HG02852 (cell line): Measurements from ENCODE around the gene SLC30A3.
"Not testable (repeated sequence)": the region's sequence is repeated elsewhere in the genome, so short reads cannot be mapped to it uniquely, and the experiment has no call there.

Experiments
- ATAC-seq: cut with Tn5 transposase; IDR thresholded peaks from one replicate; pipeline ENCODE4 v1.9.1; 2021; ENCODE audit warnings: mild to moderate bottlenecking, moderate library complexity; ENCODE audit not compliant: unreplicated experiment

The SLC30A3 gene, protein sequence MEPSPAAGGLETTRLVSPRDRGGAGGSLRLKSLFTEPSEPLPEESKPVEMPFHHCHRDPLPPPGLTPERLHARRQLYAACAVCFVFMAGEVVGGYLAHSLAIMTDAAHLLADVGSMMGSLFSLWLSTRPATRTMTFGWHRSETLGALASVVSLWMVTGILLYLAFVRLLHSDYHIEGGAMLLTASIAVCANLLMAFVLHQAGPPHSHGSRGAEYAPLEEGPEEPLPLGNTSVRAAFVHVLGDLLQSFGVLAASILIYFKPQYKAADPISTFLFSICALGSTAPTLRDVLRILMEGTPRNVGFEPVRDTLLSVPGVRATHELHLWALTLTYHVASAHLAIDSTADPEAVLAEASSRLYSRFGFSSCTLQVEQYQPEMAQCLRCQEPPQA

DNA sequence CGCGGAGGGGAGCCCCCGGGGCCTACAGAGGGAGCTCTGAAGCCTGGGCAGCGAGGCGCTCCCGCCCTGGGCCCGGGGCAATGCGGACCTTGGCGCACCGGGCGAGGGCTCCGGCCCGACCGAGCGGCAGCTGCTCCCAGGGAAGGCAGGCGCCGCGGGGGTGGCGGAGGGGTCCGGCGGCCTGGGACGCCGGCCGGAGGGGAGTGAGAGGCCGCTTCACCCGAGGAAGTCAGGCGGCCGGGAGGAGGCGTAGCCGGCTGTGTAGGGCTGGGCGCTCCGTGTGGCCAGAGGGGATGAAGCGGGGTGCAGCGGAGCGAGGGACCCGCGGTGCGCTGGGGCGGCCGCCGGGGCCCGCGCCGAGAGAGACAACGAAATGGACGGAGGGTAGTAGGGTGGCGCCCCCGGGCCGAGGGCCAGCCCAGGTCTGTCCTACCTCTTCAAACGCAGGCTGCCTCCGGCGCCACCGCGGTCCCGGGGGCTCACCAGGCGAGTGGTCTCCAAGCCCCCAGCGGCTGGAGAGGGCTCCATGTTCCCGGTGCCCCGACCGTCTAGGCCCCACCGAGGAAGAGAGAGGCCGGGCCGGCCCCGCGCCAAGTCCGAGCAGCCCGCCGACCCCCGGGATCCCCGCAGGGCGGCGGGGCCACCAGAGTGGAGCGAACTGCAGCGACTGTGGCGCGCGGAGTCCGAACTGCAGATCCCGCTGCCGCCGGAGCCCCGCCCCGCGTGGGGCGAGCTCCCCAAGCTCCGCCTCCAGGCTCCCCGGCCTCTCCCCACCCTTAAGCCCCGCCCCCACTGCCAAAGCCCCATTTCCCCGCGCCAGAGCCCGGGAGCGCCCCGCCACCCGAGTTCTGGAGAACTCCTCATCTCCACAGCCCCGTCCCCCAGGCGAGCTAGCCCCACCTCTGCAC is at the start of gene SLC30A3:
Gene SLC30A3 (minus strand): TSS at position 669 of the 908 bp plus-strand sequence. CDS start 141 bp downstream, at position 528.
- ATAC-seq: no peak

DNA sequence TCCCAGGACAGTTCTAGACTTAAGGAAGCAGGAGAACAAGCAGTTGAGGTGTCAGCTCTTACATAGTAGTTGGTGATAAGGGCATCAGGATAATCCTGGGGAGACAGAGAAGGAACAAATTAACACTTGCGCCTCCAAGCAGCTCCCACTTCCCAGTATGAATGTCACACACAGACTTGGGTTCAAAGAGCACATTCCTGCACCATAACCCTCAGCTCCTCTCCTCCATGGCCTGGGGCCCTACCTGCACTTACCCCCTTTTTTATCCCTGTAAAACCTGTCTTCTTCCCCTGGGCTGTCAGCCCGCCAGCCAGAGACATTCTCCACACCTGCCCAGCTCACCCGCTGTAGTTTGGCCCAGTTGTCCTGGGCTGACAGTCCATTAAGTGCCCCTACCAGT is 49.3 kb upstream of the SLC30A3 start:
- ATAC-seq: no peak

DNA sequence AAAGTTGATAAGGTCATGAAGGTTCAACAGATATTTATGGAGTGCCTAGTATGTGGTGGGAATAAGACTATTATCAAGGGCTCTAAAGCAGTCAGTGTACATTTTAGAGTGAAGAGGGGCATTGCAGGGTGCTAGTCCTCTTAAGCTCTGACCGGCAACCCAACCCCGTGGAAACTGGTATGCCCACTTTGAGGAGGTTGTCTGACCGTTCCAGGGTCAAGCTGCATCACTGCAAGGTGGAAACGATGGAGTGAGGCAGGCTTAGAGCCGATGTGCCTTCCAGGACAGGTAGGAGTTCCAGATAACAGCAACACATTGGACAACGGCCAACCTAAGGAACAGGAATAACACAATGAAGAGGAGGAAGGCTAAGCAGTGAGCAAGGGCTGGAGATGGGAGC is 46.8 kb upstream of the SLC30A3 start:
- ATAC-seq: no peak

DNA sequence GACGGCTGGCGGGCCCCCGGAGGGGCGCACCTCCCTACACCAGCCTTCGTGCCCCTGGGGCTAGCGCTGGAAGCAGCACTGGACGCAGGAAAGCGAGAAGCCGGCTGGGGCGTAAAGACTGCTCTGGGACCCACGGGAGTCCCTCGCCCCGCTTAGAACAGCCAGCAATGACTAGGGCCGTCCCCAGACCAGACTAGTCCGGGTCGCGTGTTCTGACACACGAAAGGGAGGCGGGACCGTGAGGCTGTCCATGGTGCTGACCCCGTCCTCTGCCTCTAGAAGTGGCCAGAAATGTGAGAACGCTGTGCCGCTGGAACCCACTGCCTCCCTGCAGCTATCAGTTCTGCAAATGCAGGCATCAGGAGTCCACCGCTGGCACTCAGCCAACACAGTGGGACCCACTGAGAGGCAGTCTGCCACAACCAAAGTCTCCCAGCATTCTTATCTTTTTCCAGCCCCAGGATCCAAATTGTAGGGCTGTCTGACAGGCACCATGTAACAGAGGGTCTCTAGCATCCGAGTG is 45.6 kb upstream of the SLC30A3 start, which contains the start of gene UCN:
Gene UCN (minus strand): TSS at position 87 of the 523 bp plus-strand sequence. CDS start 550 bp downstream, outside the sequence.
- no peak for ATAC-seq

DNA sequence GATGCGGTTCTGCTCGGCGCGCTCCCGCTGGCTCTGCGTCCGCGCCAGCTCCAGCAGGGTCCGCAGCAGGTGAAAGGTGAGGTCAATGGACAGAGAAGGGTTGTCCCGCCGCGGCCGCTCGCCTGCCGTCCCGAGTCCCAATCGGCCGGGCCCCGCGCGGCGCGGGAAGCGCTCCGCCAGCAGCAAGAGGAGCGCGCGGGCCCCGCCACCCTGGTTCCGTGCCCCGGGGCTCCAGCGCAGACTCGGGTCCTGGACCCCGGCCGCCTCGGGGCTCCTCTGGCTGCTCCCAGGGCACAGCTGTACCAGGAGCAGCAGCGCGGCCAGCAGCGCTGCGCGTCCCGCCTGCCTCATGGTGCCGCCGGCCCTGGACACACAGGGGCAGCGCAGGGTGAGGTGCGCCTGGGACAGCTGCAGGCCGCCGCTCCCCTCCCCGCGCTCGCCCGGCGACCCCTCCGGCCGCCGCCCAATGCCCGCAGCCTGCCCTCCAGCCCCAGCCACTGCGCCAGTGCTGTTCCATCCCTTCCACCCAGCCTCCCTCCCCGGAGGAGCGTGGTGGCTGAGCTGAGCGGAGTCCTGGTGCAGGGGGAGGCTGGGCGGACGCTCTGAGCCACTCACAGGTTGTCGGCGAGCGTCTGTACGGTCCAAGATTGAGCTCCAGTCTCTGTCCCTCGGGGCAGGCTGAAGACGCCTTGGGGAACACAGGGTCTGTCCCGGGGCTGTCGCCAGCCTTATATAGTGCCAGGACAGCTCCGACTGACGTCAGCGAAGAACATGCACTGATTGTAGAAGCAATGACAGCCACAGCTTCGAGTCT is 44.9 kb upstream of the SLC30A3 start:
- no peak for ATAC-seq

GRCh38 chr2:27307287-27307544 is 44.4 kb upstream of the SLC30A3 start:
- no peak for ATAC-seq

DNA sequence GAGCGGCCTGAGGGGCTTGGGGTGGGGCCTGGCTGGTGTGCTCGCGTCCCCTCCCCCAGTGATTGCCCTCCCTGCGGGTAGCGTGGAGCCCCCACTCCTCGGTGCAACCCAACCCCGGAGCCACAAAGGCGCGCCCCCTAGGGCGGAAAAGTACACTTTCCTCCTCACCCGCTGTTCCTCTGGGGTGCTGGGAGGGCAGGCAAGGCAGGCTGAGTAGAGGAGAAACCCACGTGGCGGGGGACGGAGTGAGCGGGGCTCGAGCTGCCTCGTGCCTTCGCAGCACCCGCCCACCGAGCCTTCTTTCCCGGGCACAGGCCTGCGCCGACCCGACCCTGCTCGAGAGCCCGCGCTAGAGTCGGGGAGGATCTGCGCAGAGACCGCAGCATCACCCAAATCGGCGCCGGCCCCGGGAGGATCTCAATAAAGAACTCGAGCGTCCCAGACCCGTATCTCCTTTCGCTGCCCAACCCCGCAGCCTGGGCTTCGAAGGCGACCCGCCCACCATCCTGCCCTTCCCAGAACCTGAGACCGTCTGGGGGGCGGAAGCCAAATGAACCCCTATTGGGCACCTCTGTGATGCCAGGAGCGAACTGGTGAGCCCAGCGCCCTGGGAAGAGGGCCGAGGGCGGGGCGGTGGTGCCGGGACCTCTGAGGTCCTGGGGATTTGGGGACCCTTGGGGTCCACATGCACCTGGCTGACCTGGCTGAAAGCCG is 43.9 kb upstream of the SLC30A3 start:
- no peak for ATAC-seq

DNA sequence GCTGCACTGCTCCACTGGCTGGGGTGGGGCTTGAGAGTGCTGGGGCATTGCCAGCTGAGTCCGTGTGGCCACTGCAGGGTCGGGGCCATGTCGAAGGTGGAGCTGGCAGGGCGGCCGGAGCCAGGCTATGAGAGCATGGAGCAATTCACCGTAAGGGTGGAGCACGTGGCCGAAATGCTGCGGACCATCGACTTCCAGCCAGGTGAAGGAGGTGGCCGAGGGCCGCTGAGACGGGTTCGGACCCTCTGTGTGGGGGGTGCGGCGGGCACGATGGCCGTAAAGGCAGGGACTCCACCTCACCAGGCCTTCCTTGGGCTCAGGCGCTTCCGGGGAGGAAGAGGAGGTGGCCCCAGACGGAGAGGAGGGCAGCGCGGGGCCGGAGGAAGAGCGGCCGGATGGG is 43.3 kb upstream of the SLC30A3 start:
- no peak for ATAC-seq

DNA sequence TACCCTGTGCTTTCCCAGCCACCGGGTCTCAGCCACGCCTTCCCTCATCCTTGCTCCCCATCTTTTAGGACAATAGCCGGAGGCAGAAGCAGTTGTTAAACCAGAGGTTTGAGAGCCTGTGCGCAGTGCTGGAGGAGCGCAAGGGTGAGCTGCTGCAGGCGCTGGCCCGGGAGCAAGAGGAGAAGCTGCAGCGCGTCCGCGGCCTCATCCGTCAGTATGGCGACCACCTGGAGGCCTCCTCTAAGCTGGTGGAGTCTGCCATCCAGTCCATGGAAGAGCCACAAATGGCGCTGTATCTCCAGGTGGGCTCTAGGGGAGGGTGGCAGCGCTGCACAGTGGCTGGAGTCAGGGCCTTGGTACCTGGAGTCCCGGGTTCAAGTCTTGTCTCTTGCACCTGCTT is 42.7 kb upstream of the SLC30A3 start:
- no peak for ATAC-seq

- no peak for ATAC-seq
Observed at GRCh38 chr2:27304488-27305240, 41.8 kb upstream of the SLC30A3 start.

DNA sequence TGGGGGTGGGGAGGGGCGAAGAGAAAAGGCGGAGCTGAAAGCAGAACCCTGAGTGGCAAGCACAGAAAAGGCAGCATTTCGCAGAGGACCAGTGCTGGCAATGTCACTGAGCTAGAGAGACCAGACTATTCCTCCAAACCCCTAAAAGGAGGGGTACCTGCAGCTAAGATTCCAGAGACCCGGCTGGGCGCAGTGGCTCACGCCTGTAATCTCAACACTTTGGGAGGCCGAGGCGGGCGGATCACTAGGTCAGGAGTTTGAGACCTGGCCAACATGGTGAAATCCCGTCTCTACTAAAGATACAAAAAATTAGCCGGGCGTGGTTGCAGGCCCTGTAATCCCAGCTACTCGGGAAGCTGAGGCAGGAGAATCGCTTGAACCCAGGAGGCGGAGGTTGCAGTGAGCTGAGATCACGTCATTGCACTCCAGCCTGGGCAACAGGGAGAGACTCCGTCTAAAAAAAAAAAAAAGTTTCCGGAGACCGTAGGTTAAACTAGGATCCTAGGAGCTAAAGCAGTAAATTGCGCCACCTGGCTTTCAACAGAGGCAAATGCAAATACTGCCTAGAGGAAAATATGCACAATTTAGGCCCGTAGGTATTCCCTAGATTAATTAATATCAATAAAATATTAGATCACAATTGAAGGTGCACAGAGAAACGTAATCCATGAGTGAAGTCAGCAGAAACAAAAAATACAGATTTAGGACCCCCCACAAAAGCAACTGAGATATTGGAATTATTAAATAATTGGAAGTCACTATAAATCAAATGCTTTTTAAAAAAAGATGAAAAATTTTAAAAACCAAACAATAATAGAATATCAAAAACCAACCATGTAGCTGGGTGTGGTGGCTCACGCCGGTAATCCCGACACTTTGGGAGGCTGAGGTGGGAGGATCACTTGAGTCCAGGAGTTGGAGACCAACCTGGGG is 40.5 kb upstream of the SLC30A3 start:
- no peak for ATAC-seq

DNA sequence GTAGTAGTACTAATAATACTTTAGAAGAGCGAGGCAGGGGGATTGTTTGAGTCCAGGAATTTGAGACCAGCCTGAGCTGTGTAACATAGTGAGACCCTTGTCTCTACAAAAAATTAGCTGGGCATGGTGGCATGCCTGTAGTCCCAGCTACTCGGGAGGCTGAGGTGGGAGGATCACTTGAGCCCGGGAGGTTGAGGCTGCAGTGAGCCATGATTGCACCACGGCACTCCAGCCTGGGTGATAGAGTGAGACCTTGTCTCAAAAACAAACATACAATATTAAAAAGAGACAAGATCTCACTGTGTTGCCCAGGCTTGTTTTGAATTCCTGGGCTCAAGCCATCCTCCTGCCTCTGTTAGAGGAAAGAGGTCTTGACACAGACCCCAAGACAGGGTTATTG is 37.8 kb upstream of the SLC30A3 start:
- not testable (repeated sequence) for ATAC-seq

DNA sequence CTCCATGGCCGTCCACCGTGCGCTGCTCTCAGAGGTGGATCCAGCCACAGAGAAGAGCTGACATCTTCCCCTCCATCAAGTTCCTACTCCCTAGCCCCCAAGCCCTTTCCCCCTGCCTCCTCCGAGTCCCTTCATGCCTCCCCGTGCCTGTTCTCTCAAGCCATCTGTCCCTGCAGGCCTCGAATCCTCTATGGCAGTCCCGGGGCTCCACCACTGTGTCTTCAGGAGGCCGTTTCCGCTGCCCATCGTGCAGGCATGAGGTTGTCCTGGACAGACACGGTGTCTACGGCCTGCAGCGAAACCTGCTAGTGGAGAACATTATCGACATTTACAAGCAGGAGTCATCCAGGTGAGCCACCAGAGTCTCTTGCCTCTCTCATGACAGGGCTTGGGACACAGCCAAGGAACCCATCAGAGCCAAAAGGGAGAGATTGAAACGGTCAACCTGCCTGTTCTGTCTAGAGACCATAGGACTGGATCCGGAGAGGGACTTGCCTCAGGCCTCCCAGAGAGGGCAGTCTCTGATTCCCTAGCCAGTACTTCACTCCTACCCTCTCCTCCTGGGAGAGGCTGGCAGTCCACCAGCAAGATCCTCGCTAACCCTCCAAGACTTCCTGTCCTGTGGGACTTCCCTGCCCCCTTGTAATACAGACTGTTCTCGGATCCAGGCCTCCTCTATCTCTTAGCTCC is 35.7 kb upstream of the SLC30A3 start:
- ATAC-seq: no peak

- no peak for ATAC-seq
Observed at GRCh38 chr2:27297195-27297594, 34.3 kb upstream of the SLC30A3 start.

GRCh38 chr2:27296481-27296880 is 33.6 kb upstream of the SLC30A3 start:
- ATAC-seq: no peak

GRCh38 chr2:27294928-27295327 is 32.1 kb upstream of the SLC30A3 start:
- no peak for ATAC-seq

DNA sequence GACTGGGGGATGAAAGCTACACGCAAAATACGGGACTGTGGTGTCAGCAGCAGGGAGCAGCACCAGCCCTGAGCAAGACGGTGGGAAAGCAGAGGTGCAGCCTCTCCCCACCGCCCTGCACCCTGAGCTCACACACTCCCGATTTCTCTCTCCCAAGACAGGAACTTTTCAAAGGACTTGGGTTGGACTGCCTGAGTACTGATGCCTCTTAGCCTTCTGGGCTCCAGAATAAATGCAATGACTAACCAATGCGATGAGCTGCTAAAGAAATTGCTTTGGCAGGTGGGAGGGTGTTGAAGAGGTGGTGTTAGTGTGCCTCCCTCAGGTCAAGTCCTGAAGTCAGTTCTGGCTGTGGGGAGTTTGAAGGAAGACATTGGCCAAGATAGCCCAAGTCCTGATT is 29.0 kb upstream of the SLC30A3 start:
- ATAC-seq: no peak

DNA sequence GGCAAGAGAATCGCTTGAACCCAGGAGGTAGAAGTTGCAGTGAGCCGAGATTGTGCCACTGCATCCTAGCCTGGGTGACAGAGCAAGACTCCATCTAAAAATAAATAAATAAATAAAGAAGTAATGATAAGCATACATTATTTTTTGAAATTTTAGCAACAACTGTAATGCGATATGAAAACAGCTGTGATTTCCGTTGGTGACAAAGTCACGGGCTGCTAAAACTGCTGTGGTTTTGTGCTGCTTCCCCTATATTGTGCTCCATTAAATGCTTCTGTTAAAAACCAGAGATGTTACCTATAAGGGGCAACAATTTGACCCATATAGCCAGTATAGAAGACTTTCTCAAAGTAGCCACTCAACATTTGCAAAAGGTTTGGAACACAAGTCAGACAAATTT is 27.7 kb upstream of the SLC30A3 start:
- no peak for ATAC-seq
